Tibial nerve (tissue), 4 donors: ENCODE measurements around the gene PCMTD2. TPM values are rescaled to one million over a fixed set of nuclear protein-coding genes. Genes with fewer than 3 reads are reported as not detected.

Experiments
- DNase-seq, 2 donors: peaks; one replicate each; pipeline ENCODE4 v3.0.0-alpha.2; 2019; ENCODE audit warnings: low spot score in 2 of 2
- H3K27ac ChIP-seq, 4 donors: fragments of 200-600 bp; sonication (generic) in 3 of 4; one replicate each; pipeline ENCODE4 v1.5.1; 2017 to 2019; ENCODE audit warnings: mild to moderate bottlenecking in 1 of 4
- H3K27me3 ChIP-seq, 2 donors: fragments of 200-600 bp; sonication (generic) in 1 of 2; one replicate each; pipeline versions ENCODE4 v1.5.1 to v1.6.0; 2017 to 2019
- H3K36me3 ChIP-seq, 3 donors: fragments of 200-600 bp; sonication (generic); one replicate each; pipeline ENCODE4 v1.5.1; 2018 to 2019
- H3K4me1 ChIP-seq, 4 donors: fragments of 200-600 bp; sonication (generic) in 3 of 4; one replicate each; pipeline ENCODE4 v1.5.1; 2017 to 2019
- H3K4me3 ChIP-seq, 4 donors: fragments of 200-600 bp; sonication (generic) in 3 of 4; one replicate each; pipeline ENCODE4 v1.5.1; 2017 to 2019; ENCODE audit warnings: mild to moderate bottlenecking in 1 of 4, moderate library complexity in 1 of 4
- H3K9me3 ChIP-seq, 4 donors: fragments of 200-600 bp; sonication (generic) in 3 of 4; one replicate each; pipeline ENCODE4 v1.5.1; 2017 to 2019
- EP300 ChIP-seq, 2 donors: sonication (generic); formaldehyde crosslinking; IDR thresholded peaks; one replicate each; pipeline ENCODE4 v1.6.1; 2017; ENCODE audit warnings: antibody characterized with exemption in 2 of 2, mild to moderate bottlenecking in 1 of 2
- POLR2A ChIP-seq, 2 donors: fragments of 450-650 bp; IDR thresholded peaks; one replicate each; pipeline ENCODE4 v1.6.1; 2017; ENCODE audit warnings: antibody characterized with exemption in 2 of 2, mild to moderate bottlenecking in 2 of 2, moderate library complexity in 2 of 2
- WGBS, 2 donors: methylation state at CpG; one replicate each; pipeline ENCODE4 v1.1.5; 2018; 5-methylcytosine and 5-hydroxymethylcytosine counted together
- total RNA-seq, 4 donors: library from RNA; depleted of rRNA; stranded (reverse); fragments of >200 nt; gene quantifications; one replicate each; pipeline ENCODE4 v1.1.0, GENCODE V29; 2016
- TF ChIP-seq, protein P1 (sequence below), 5 experiments: fragments of 200-600 bp in 3 of 5; fragments of 450-650 bp in 2 of 5; sonication (generic) in 3 of 5; IDR thresholded peaks; one replicate each; pipeline ENCODE4 v1.5.1; 2016 to 2019; ENCODE audit warnings: antibody characterized with exemption in 5 of 5, mild to moderate bottlenecking in 3 of 5, moderate library complexity in 2 of 5

PCMTD2 gene
- total RNA-seq, 4 donors from 2014 or later, result 57.0 to 119 (median 103) TPM

DNA sequence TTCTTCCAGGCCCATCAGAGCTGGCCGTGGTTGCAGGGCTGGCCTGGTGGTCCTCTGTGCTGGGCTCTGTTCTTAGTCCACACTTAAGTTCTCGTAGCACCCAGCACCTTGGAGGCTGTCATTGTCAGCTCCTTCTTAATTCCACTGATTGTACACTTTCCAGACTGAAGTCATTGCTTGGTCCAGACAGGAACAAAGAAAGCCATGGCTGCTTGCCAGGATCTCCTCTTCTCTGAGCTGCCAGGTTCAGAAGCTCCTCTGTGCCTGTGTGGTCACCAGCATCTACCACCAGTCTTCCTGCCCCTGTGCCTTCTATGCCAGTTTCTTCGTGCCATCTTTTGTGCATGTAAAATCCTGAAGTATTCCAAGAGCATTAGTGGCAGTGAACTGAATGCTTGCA lies 39.5 kb upstream of the PCMTD2 start:
- TF ChIP-seq, protein P1, sequence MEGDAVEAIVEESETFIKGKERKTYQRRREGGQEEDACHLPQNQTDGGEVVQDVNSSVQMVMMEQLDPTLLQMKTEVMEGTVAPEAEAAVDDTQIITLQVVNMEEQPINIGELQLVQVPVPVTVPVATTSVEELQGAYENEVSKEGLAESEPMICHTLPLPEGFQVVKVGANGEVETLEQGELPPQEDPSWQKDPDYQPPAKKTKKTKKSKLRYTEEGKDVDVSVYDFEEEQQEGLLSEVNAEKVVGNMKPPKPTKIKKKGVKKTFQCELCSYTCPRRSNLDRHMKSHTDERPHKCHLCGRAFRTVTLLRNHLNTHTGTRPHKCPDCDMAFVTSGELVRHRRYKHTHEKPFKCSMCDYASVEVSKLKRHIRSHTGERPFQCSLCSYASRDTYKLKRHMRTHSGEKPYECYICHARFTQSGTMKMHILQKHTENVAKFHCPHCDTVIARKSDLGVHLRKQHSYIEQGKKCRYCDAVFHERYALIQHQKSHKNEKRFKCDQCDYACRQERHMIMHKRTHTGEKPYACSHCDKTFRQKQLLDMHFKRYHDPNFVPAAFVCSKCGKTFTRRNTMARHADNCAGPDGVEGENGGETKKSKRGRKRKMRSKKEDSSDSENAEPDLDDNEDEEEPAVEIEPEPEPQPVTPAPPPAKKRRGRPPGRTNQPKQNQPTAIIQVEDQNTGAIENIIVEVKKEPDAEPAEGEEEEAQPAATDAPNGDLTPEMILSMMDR (IDR thresholded peaks at IDR 0.05), result no peak
- TF ChIP-seq EP300 (IDR thresholded peaks at IDR 0.05) (no peak), POLR2A (IDR thresholded peaks at IDR 0.05) (no peak)
- DNase-seq, result no peak
- no peaks in the 10 kb centered on the region for H3K36me3 ChIP-seq
- H3K9me3 ChIP-seq, result no peaks in the 10 kb centered on the region
- H3K27me3 ChIP-seq, result peaks cover 0 to 12% of the 10 kb centered on the region in 2 donors
- H3K4me3 ChIP-seq, result no peak overlapping the region
- 74 to 76% methylated on average over 3 of the region's 3 CpGs for WGBS, 2 donors
- peaks cover 0 to 13% (median 0%) of the 10 kb centered on the region in 4 donors for H3K4me1 ChIP-seq
- no peak overlapping the region for H3K27ac ChIP-seq

DNA sequence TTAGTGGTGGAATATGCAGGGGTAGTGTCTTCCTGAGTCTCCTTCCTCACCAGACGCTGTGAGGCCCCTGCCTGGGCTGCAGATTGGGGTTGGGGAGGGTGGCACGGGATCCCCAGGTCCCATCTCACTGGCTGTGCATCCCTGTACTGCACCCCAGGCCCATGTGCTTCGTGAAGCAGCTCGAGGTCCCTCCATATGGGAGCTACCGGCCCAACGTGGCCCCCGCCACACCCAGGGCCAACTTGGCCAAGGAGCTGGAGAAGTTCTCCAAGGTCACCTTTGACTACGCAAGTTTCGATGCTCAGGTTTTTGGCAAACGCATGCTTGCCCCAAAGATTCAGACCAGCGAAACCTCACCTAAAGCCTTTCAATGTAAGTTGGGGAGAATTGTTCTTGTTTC lies 38.6 kb upstream of the PCMTD2 start:
- TF ChIP-seq POLR2A (IDR thresholded peaks at IDR 0.05), result no peak
- no peak for TF ChIP-seq EP300 (IDR thresholded peaks at IDR 0.05)
- TF ChIP-seq, protein P1 (IDR thresholded peaks at IDR 0.05), result no peak
- Histone ChIP-seq H3K27ac (no peak overlapping the region), H3K36me3 (no peaks in the 10 kb centered on the region), H3K27me3 (peaks cover 0 to 12% of the 10 kb centered on the region in 2 donors), H3K4me3 (no peak overlapping the region), H3K4me1 (peaks cover 0 to 13% (median 0%) of the 10 kb centered on the region in 4 donors), H3K9me3 (no peaks in the 10 kb centered on the region)
- WGBS, 2 donors, result 87 to 90% methylated on average over 9 to 11 of the region's 11 CpGs
- no peak for DNase-seq

DNA sequence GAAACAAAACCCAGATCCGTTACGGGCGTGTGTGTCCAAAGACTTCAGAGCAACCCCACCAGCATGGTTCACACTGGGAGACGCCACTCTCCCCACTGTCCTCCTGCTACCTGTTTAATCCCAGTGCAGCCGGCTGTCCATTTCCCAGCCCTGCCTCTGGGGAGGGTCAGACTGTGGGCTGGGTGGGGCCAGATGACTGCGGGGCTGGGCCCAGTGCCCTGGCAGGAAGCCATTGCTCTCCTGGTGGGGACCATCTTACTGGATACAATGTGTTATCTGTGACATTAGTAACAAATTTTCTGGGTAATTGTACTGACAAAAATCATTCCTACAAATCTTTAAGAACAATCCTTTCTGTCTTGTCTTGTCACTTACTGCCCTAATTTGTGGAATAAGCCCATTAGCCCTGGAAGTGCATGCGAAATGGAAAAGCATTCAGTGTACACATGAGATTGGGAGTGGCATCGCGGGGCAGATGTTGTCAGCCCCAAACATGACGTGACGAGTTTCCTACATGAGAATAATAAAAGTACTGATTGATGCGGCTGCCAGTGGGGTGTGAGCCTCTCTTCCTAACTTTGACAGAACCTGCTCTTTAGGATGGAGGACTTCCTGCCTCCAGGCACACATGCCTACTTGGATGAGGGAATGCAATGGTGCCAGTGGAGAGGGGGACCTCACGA lies 37.9 kb upstream of the PCMTD2 start:
- TF ChIP-seq EP300 (IDR thresholded peaks at IDR 0.05), result no peak
- no peak for TF ChIP-seq POLR2A (IDR thresholded peaks at IDR 0.05)
- TF ChIP-seq, protein P1 (IDR thresholded peaks at IDR 0.05), result no peak
- no peaks in the 10 kb centered on the region for H3K36me3 ChIP-seq
- H3K9me3 ChIP-seq, result no peaks in the 10 kb centered on the region
- H3K4me1 ChIP-seq, result peaks cover 0 to 14% (median 0%) of the 10 kb centered on the region in 4 donors
- no peak for DNase-seq
- peaks cover 0 to 12% of the 10 kb centered on the region in 2 donors for H3K27me3 ChIP-seq
- no peak overlapping the region for H3K4me3 ChIP-seq
- WGBS, 2 donors, result 70 to 71% methylated on average over 13 of the region's 13 CpGs
- no peak overlapping the region for H3K27ac ChIP-seq

DNA sequence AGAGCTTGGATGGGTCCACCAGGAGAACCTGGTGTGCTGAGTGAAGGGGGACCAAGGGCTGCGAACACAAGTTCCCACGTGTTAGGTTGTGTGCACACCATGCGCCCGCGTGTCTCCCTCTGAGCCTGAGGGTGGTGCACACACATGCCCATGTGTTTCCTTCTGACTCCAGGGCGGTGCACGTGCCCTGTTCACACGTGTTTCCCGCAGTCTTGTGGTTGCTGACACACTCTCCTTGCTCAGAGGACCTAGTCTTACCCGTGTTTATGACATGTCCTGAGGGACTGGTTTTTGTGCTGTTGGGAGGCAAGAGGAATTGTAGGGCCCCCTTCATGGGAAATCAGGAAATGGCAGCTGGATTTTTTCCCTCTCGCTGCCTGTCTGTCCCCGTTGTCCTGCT lies 36.3 kb upstream of the PCMTD2 start:
- H3K36me3 ChIP-seq, result no peaks in the 10 kb centered on the region
- no peak overlapping the region for H3K27ac ChIP-seq
- H3K4me3 ChIP-seq, result no peak overlapping the region
- H3K27me3 ChIP-seq, result peaks cover 0 to 12% of the 10 kb centered on the region in 2 donors
- H3K9me3 ChIP-seq, result no peaks in the 10 kb centered on the region
- peaks cover 0 to 20% (median 10%) of the 10 kb centered on the region in 4 donors for H3K4me1 ChIP-seq
- DNase-seq, result no peak
- no peak for TF ChIP-seq POLR2A (IDR thresholded peaks at IDR 0.05)
- TF ChIP-seq, protein P1 (IDR thresholded peaks at IDR 0.05), result no peak
- TF ChIP-seq EP300 (IDR thresholded peaks at IDR 0.05), result no peak
- WGBS, 2 donors, result 73 to 83% methylated on average over 11 to 12 of the region's 12 CpGs

DNA sequence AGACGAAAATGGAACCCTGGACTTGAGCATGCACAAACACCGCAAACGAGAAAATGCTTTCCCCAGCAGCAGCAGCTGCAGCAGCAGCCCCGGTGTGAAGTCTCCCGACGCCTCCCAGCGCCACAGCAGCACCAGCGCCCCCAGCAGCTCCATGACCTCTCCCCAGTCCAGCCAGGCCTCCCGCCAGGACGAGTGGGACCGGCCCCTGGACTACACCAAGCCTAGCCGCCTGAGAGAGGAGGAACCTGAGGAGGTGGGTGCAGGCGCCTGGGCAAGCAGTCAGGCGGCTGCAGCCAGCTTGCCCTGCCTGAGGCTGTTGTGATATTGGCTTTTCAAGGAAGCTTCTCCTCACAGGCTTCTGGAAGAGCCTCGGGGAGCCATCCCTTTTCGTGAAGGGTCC lies 35.8 kb upstream of the PCMTD2 start:
- WGBS, 2 donors, result 70 to 74% methylated on average over 13 to 16 of the region's 16 CpGs
- no peaks in the 10 kb centered on the region for H3K9me3 ChIP-seq
- H3K4me3 ChIP-seq, result no peak overlapping the region
- peaks cover 0 to 25% (median 11%) of the 10 kb centered on the region in 4 donors for H3K4me1 ChIP-seq
- H3K36me3 ChIP-seq, result no peaks in the 10 kb centered on the region
- peaks cover 0 to 12% of the 10 kb centered on the region in 2 donors for H3K27me3 ChIP-seq
- H3K27ac ChIP-seq, result no peak overlapping the region
- TF ChIP-seq, protein P1 (IDR thresholded peaks at IDR 0.05), result no peak
- TF ChIP-seq POLR2A (IDR thresholded peaks at IDR 0.05) (no peak), EP300 (IDR thresholded peaks at IDR 0.05) (no peak)
- DNase-seq, result no peak
